WI38 (cell line): ENCODE results near the gene SFMBT2.

Experiments
- H3K4me3 ChIP-seq: 2 replicates; pipeline ENCODE4 v1.5.1; 2011; ENCODE audit warnings: low read depth, mild to moderate bottlenecking, control low read depth, low read length
- TF ChIP-seq, protein P1 (sequence below): IDR thresholded peaks from 2 replicates; pipeline ENCODE4 v1.5.1; 2012; ENCODE audit warnings: low read depth, mild to moderate bottlenecking, control low read depth, low read length

Gene SFMBT2

GRCh38 chr10:7435674-7436073, 24.8 kb upstream of the SFMBT2 start:
- no peak overlapping the region for H3K4me3 ChIP-seq
- TF ChIP-seq, protein P1, sequence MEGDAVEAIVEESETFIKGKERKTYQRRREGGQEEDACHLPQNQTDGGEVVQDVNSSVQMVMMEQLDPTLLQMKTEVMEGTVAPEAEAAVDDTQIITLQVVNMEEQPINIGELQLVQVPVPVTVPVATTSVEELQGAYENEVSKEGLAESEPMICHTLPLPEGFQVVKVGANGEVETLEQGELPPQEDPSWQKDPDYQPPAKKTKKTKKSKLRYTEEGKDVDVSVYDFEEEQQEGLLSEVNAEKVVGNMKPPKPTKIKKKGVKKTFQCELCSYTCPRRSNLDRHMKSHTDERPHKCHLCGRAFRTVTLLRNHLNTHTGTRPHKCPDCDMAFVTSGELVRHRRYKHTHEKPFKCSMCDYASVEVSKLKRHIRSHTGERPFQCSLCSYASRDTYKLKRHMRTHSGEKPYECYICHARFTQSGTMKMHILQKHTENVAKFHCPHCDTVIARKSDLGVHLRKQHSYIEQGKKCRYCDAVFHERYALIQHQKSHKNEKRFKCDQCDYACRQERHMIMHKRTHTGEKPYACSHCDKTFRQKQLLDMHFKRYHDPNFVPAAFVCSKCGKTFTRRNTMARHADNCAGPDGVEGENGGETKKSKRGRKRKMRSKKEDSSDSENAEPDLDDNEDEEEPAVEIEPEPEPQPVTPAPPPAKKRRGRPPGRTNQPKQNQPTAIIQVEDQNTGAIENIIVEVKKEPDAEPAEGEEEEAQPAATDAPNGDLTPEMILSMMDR: no peak

- H3K4me3 ChIP-seq: no peak overlapping the region
- TF ChIP-seq, protein P1: no peak
These were observed 23.5 kb upstream of the SFMBT2 start for GRCh38 chr10:7434378-7434777.

- TF ChIP-seq, protein P1: no peak
These were observed 23.0 kb upstream of the SFMBT2 start for GRCh38 chr10:7433861-7434260.

GRCh38 chr10:7432884-7433726, 22.3 kb upstream of the SFMBT2 start:
- TF ChIP-seq, protein P1: no peak
- no peak overlapping the region for H3K4me3 ChIP-seq

More at GRCh38 chr10:7433861-7434260, 23.0 kb upstream of the SFMBT2 start:
- no peak overlapping the region for H3K4me3 ChIP-seq

DNA sequence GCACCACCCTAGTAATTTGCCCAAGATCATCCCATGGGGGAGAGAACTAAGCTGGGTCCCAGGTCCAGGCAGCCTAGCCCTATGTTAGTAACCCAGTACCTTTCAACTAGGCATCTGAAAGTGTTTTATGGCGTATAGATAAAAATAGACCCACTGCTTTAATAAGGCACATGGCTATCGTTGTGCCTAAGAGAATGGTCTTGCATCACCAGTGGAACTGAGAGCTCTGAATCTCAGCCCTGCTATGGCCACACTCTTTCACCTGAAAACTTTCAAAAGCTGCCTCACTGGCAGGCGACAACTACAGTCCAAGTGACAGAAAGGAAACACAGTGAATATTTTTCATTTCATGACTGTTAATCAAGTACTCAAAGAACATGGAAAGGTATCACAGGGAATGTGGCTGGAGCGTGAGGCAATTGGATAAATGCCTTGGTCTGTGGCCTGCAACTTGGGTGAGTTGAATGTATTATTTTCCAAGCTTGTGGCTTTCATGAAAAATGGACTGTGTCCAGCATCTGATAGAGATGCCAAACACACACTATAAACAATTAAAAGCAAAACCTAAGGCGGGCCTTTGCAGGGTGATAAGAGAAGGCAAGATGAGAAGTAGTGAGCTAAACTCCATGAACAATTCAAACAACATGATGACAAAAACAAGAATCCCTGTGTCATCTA, 18.0 kb upstream of the SFMBT2 start:
- TF ChIP-seq, protein P1: no peak
- H3K4me3 ChIP-seq: no peak overlapping the region

DNA sequence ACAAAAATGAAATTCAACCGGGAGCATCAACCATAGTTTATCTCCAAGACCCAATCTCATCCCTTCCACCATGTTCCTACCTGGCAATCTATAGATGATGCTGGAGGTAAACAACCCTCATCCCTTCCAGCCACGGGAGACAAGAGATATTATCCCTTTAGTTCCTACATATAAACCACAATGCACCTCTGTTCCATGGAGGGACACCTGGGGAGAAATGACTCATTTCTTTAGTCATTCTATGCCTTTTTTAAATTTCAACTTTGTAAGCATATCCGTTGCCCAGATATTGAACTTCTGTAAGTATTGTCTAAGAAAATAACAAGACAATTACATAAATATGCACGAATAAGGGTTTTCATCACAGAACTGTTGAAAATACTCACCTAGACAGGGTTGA, 15.5 kb upstream of the SFMBT2 start:
- TF ChIP-seq, protein P1: no peak
- no peak overlapping the region for H3K4me3 ChIP-seq

- TF ChIP-seq, protein P1: no peak
- no peak overlapping the region for H3K4me3 ChIP-seq
These were observed 14.9 kb upstream of the SFMBT2 start for GRCh38 chr10:7425691-7426090.
